Suppressor macrophage treated with lipopolysaccharide for 1 hour (primary cell): ENCODE results near the gene STAC.
"Not testable (repeated sequence)": the region's sequence is repeated elsewhere in the genome, so short reads cannot be mapped to it uniquely, and the experiment has no call there.

ENCODE experiments used
- DNase-seq, 3 donors: peaks; one replicate each; pipeline ENCODE4 v3.0.0-alpha.2; 2020 to 2022

STAC gene

DNA sequence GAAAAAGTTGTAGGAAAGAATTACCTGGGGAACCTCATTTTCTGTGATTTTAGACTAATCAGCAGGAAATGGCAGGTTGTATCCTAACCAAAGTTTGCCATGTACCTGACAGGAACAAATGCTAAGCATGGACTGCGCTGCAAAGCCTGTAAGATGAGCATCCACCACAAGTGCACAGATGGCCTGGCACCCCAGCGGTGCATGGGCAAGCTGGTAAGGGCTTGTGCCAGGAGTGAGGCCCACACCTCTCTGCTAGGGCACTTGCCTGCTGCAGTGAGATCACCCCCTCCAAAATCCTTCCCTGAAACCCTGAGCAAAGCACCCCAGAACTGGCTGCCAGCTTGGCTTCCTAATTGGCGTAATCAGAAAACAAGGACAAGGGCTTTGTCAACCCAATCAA lies 102.6 kb downstream of the STAC start:
- DNase-seq, result no peak

DNA sequence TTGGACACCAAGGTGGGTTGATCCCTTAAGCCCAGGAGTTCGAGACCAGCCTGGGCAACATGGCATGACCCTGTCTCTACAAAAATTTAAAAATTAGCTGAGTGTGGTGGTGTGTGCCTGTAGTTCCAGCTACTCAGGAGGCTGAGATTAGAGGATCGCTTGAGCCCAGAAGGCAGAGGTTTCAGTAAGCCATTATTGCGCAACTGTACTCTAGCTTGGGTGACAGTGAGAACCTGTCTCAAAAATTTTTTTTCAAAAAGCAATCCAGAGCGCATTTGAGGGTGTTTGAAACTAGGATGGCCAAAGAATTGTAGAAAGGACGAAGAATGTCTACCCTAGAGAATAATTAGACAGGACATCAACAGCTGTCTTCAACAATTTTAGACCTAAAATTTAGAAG lies 103.4 kb downstream of the STAC start:
- no peak for DNase-seq

DNA sequence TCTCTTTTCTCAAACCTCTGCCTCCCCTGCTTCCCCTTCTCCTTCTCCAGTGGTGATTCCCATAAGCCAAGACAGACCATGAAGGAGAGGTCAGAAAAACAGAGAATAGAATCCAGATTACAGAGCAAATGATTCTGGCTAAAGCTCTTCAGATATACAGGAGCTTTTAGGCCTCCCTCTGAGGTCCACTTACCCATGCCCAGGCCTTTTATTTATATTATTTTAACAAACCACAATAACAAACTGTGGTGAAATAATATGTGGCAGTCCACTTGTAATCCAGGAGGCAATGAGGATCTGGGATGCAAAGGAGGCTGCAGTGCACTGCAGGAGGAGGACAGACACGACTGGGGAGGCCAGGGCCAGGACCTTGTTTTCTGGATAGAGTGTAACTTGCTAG lies 104.1 kb downstream of the STAC start:
- no peak for DNase-seq

DNA sequence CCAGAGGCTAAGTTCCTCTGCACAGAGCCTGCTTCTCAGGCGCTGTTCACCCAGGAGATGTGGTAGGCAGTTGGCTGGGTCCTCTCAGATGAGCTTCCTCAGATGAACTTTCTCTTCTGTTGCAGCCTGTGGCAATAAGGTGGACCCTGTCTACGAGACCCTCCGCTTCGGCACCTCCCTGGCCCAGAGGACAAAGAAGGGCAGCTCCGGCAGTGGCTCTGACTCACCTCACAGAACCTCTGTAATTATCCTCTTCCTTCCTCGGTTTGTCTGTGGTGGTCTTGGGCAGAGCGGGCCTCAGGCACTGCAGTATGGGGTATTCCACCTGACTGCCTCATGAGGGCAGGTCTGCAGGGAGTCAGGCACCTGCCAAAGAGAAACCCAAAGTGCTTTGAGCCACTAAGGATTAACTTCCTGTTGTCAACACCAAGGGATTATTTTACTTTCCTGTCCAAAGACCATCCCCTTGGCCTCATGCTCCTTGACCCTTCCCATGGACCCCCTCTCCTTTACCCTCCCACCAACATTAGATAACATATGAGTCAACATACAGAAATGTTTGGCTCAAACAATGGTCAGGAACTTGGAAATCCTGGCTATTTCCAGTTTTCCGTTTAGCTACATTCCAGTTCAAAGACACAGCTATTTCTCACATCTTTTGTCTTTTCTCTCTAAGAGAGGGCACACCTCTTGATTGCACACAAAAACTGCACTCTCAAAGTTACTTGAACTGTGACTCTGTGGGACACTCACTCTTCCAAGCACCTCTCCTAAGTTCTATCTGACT lies 105.9 kb downstream of the STAC start:
- no peak for DNase-seq

DNA sequence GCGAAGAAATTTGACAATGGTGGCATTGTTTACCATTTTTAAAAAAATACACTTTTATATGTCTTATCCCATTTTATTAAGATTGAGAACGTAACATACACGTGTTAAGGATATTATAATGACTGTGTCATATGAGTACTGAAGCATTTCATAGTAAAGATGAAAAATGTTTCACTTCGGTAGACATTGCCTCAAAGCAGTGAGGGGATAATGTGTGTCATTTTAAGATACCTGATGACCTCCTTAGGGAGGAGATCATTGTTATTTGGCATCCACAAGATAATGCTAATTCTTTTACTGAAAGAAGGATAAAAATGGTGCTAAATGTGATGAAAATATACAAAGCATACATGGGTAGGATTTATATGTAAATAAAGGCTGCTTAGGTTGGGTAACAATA lies 107.3 kb downstream of the STAC start:
- no peak for DNase-seq

DNA sequence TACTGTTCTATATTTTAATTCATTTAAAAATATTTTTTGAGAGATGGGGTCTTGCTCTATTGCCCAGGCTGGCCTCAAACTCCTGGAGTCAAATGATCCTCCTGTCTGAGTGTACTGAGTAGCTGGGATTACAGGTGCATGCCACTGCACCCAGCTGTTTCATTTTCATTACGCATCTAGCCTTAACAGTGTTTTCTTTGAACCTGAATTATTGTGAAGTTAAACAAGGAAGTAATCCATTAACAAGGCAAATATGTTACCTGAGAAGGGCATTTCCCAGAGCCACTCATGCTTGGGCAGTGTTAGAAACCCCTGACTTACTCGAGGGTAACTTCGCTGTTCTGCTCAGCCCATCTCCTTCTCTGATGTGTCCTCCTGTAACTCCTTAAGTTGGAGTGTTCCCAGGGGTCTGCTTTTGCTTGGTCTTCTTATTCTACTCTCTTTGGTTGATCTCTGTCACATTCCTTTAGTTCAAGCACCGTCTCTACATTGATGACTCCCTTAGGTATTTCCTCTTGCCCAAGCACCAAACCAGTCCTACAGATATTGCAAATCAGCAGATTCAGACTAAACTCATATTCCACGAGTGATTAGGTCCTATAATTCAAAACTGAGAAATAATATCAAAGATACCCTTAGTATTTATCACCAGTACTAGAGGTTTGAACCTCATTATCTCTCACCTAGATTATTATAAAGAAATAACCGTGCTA lies 107.9 kb downstream of the STAC start:
- DNase-seq, result no peak

DNA sequence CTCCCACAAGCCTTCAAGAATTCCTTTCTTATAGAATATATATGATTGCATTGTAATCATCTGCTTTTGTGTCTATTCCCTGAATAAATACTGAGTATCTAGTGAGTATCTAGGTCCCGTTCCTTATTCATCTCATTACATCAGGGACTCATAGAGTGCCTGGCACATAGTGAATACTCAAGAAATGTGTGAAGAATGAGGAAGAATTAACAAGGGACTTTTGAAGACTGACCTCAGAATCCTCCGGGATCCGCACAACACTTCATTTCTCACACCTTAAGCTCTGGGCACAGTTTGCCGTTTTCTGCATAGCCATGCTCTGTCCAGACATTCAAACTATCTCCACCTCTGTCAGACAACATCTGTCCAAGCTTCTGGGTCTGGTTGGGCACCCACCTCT lies 108.8 kb downstream of the STAC start:
- DNase-seq, result no peak

DNA sequence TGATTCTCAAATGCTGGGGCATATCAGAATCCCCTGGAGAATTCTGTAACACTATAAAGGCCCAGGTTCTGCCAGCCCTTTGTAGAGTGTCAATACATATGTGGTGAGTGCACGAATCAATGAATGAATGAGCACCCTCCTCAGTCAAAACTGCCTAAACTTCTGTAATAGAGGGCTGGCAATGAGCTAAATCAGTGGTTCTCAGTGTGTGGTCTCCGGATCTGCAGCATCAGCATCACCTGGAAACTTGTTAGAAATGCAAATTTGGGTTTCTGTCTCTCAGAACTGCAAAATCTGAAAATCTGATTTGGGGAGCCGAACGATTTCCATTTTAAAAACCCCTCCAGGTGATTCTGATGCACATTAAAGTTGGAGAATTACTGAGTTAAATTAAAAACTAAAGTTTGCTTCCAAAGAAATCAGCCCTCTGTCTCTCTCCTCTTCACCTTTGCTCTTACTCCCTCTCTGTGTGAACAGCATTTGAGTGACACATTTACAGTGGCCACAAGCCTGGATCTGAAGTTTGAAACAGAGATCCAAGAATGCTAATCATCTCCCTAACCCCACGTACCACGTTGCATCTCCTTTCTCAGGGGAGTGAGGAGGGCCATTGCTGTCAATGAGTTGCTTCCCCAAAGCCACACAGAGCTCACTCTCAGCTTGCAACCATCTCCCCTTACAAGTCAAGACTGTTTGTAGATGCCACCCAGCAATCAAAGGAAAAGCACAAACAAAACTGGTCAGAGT lies 109.5 kb downstream of the STAC start:
- no peak for DNase-seq

DNA sequence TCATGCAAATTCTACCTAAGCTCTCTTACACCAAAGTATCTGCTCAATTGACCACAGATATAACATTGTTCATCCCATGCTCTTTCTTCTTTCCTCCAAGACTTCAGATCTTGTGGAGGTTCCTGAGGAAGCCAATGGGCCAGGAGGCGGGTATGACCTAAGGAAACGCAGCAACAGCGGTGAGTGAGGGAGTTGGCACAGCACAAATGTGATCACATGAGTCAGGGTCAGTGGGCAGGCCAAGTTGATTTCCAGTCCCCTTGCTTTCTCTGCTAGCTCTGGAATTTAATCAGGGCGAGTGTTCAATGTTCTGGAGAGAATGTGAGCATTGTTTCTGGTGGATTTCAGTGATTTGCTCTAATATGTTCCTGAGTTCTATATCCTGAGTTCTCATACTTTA lies 112.7 kb downstream of the STAC start:
- peak; percentile 38 to 42 (median 41) for DNase-seq

DNA sequence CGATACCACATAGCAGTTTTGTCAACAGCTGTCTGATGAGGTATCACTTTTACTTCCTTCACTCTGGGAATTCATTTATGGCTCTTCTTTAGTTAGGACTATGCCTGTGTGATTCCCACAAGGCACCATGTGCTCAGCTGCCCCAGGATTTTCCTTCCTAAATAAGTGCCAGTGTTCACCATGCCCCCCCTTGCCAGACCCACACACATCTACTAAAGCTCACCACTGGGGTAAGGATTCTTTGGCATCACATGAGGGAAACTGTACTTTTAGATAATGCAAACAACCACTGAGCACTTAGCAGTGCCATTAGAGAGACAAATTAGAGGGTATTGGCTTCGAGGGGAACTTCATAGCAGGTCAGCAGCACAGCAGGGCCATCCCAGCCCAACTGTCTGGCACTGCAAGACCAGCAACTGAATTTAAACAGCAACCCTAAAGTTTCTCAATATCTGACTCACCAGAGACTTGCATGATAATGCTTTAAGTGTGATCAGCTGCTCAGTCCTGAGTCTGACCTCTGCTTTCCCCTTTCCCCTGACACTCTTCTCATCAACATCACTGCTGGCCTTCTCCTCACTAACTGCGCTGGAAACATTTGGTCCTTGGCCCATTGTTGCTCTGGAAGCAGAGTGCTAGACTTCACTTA lies 114.3 kb downstream of the STAC start:
- DNase-seq, result peak; percentile 77 to 92 (median 87)

DNA sequence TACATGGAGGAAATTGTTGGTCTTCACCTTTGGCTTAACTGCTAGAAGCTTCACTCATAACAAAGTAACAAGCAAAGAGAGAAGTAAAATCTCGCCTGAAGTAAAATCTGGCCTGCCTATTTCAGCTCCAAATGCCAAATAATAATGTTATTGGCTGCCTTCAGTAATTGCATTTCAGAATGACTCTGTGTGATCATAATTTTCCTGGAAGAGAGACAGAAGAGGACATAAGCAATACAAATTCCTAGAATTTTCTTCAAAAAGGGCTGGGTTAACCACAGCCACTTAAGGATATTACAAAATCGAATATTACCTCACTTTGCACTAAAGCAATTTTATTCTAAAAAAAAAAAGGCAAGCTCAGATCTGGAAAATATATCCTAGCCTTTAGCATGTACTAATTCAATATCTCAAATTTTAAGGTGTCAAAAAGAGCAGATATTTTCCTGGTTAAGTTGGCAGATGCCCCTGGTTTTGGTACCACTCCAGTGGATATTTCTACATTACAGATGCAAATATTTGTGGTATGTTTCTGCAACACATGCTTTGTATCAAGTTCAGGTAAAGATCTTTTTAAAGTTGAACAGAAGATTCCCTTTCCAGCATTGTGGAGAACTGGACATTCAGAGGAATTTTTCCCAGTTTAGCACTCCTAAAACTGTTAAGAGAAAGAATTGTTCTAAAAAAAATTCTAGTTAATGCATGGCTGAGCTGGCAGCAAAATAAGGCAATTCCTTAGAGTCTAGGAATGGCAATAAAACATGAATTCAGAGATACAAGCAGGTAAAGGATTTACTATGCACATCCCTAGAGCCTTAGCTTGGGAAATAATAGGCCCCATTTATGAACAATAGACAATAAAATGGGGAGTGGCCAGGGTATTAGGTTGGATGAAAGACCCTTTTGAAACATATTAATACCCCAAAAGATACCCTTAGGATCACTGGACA lies 116.7 kb downstream of the STAC start:
- DNase-seq, result peak in 2 of 3 donors; percentile 41 to 59

DNA sequence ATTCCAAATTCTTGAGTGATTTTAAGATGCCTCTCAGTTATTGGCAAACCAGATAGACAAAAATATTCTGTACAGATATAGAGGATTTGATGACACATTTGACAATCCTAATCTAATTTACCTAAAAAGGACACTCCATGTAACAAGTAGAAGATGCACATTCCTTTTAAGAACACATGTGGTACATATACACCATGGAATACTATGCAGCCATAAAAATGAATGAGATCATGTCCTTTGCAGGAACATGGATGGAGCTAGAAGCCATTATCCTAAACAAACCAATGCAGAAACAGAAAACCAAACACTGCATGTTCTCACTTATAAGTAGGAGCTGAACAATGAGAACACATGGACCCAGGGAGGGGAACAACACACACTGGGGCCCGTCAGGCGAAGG lies 119.7 kb downstream of the STAC start:
- not testable (repeated sequence) for DNase-seq

DNA sequence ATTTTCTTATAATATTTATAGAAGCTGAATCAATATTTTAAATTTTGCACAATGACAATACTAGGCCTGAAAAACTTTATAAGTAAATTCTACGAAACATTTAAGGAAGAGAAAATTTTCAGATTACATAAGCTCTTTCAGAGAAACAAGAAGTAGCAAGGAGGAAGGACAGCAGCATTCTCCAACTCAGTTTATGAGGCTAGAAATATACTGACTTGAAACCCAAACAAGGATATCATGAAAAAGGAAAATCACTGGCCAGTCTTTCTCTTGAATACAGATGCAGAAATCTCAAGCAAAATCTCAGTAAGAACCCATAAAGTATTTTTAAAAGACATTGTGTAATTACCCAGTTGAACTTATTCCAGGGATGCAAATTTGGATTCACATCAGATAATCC lies 121.3 kb downstream of the STAC start:
- peak; percentile 21 to 71 (median 61) for DNase-seq

DNA sequence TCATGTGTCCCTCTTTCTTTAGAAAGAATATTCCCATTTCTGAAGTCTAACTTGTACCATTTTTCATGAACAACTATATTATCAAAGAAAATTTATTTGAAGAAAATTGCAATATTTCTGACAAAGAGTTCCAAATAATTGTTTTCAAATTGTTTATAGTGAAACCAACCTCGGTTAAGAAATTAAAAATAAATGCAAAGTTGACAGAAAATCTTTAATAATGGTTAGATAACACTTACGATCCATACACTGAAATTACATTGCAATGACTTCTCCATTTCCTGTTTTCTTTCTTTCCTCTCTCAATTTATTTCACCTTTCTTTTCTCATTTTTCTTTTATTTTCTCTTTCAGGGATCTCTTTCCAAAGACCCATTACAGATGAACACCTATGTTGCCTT lies 125.1 kb downstream of the STAC start:
- no peak for DNase-seq

DNA sequence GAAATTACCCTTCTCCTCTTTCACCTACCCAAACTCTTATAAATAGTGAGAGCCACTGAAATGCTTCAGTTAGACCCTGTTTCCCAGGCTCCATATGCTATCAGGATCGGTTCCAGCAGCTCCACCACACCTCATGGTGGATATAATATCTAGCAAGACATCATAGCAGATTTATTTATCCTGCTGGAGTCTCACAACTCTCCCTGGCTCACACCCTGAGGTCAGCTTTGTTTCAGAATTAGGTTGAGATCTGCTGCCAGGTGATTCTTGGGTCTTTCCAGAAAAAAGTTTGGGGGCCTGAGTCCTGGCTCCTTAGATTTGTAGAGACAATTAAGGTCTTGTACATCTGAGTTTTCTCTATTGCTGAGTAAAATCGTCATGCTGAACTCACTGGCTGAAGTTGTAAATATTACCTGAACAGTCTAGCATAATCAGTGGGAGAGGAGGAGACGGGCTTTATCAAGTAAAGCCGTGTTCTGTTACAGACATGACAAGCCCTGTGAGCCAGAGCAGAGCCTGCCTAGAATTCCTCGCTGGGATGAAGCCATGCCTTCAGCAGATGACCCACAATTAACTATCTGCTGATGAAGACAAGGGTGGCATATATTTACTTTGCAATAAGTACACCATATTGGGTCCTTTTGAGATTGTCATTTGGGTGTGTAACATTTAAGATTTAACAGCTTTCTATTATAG lies 131.6 kb downstream of the STAC start:
- DNase-seq, result no peak

DNA sequence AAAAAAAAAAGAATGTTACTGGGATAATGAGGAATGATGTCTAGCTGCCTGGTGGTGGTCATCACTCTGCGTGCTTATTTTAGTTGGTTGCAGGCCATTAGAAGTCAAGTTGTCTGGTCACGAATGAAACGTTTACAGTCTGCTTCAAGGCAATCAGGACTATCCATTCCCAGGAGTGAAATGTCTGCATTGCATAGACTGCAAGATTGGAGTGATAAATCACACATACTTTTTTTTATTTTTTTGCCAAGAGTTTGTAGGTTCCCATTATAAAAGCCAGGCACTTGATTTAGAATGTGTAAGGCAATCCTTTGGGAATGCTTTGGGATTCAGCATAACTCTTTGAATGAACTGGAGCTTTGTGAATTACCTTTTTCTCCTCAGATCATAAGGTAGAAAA lies 132.3 kb downstream of the STAC start:
- DNase-seq, result no peak

DNA sequence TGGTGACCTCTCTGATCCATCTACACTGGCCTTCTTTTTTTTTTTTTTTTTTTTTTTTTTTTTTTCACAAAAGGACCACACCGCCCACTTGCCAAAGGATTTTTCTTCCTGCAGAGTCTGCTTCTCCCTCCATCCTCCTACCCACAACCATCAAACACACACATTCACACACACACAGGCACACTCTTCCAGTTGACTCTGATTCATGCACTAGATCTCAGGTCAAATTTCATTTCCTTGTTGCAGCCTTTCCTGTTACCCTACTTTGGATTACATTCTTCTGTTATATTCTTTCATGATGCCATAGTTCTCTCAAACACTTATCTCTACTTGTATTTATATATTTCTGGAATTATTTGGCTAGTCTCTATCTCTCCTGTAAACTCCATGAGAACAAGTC lies 133.9 kb downstream of the STAC start:
- DNase-seq, result no peak

DNA sequence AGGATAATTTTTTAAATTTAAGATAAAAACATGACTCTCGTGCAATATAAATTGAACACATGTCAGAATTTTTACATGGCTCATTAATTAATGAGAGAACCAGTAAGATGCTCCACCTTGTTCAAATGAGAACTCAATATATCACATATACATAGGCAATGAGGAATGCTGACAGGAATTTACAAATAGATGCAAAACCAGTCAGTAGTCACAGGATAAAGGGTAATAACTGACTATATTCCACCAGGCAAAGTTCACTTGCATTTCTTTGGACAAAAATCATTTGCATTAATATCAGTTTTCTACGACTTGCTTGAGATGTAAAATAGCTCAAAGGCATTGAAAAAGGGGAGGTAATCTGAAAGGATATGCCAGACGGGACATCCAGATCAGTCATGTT lies 139.4 kb downstream of the STAC start:
- peak in 1 of 3 donors; percentile 14 for DNase-seq

DNA sequence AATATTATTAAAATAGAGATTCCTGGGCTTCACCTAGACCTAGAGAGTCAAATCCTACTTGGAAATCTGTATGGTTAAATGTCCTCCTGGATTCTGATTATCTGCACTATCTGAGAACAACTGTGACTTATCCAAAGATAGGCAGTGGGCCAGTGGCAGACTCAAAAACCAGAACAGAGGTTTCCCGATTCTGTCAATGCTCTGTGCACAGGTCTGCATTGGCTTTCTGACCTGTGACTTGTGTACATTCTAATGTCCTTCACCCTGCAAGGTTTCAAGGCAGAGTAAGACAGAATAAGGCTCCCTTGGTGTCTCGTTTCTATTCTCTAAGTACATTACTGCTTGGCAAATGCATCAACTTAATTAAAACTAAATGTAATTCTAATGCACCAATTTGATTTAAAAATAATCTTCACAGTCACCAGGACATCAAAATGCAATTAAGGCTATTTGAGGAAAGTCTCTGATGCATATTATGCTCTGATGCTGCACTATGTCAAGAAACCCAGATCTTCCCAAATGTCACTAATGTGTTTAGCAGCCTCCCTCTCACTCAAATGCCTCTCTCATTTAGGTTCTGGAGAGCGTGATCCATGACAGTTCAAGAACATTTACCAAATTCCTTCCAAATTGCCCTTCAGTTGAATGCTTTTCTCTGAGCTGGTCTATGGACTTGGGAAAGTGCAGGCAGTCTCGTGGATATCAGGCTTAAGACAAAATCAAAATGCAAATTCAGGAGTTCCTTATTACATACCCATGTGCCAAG lies 140.1 kb downstream of the STAC start:
- DNase-seq, result peak in 1 of 3 donors; percentile 3

DNA sequence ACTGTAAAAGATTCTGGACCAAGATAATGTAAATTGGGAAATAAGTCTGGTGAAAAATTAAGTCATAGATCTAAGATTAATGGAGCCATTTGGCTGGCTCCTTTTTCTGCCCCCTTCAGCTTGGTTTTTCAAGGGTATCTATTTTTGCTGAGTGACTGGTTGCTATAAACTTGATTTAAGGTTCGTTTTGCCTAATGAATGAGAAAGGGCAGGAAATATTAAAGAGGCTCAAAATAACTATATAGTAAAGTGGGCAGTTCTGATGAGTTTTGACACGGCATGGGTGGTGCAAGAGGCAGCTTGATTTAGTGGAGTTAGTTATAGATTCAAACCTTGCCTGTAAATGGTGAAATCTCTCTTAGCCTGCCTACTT lies 140.7 kb downstream of the STAC start:
- no peak for DNase-seq

DNA sequence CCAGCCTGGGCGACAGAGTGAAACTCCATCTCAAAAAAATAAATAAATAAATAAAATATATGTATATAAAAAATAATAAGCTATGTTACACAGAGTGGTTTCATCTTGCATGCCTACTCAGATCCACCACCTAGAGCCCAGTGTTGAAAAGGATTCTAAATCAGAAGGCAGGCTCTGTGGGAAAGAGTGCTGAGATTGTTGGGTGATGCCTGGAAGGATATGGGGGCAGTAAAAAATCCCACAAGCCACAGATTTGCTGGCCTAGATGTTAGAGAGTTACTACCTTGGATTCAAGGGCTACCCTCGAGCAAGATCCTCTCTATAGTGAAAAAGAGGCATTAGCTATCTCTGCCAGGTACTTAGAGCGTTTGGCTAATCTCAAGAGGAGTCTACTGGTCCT lies 144.3 kb downstream of the STAC start:
- no peak for DNase-seq
